Immature natural killer cell (primary cell): Measurements from ENCODE around the gene NEDD4. TPM values are rescaled to one million over a fixed set of nuclear protein-coding genes. Genes with fewer than 3 reads are reported as not detected.
A peak's percentile ranks its signal among the peaks of the same experiment; 100 is the strongest.
"Not testable (repeated sequence)": the region's sequence is repeated elsewhere in the genome, so short reads cannot be mapped to it uniquely, and the experiment has no call there.

Experiments used
- DNase-seq, 3 donors: peaks; one replicate each; pipeline ENCODE4 v3.0.0; 2022; ENCODE audit warnings: mixed read lengths in 1 of 3
- H3K27ac Mint-ChIP-seq, 6 donors: one replicate each; pipeline ENCODE4 v1.8.0; 2020; ENCODE audit warnings: mixed read lengths in 6 of 6, mild to moderate bottlenecking in 5 of 6, inconsistent platforms in 4 of 6, moderate library complexity in 3 of 6
- H3K27me3 Mint-ChIP-seq, 3 donors: one replicate each; pipeline ENCODE4 v1.8.0; 2020 to 2021; ENCODE audit warnings: low read depth in 3 of 3, mild to moderate bottlenecking in 3 of 3, mixed read lengths in 3 of 3, moderate library complexity in 3 of 3, inconsistent platforms in 1 of 3
- H3K36me3 Mint-ChIP-seq, 3 donors: one replicate each; pipeline ENCODE4 v1.8.0; 2020; ENCODE audit warnings: mixed read lengths in 3 of 3, inconsistent platforms in 2 of 3, mild to moderate bottlenecking in 2 of 3
- H3K4me1 Mint-ChIP-seq, 2 donors: one replicate each; pipeline ENCODE4 v1.8.0; 2020; ENCODE audit warnings: inconsistent platforms in 2 of 2, mild to moderate bottlenecking in 2 of 2, mixed read lengths in 2 of 2, moderate library complexity in 1 of 2
- H3K4me3 Mint-ChIP-seq, 5 donors: one replicate each; pipeline ENCODE4 v1.8.0; 2020; ENCODE audit warnings: mild to moderate bottlenecking in 5 of 5, mixed read lengths in 5 of 5, inconsistent platforms in 3 of 5, moderate library complexity in 3 of 5
- H3K9me3 Mint-ChIP-seq, 6 donors: one replicate each; pipeline ENCODE4 v1.8.0; 2020; ENCODE audit warnings: mild to moderate bottlenecking in 6 of 6, mixed read lengths in 6 of 6, inconsistent platforms in 4 of 6, moderate library complexity in 3 of 6
- polyA plus RNA-seq, 3 donors: library from polyadenylated mRNA; unstranded; fragments of 300-500 nt; fragmentation: Illumina TruSeq; gene quantifications; one replicate each; pipeline ENCODE4 v1.2.3, GENCODE V29; 2021

Gene NEDD4
- polyA plus RNA-seq, 3 donors from 2014 or later, result 3.2 to 5.1 (median 3.8) TPM

- peak; percentile 35 to 49 (median 38) for DNase-seq
- Mint-ChIP-seq H3K36me3 (peaks cover 0 to 22% (median 12%) of the 10 kb centered on the region in 3 donors), H3K27me3 (no peaks in the 10 kb centered on the region), H3K4me3 (no peak overlapping the region), H3K4me1 (no peaks in the 10 kb centered on the region), H3K27ac (no peak overlapping the region), H3K9me3 (no peaks in the 10 kb centered on the region)
Measured at GRCh38 chr15:55846116-55846707, 147.2 kb downstream of the NEDD4 start.

DNA sequence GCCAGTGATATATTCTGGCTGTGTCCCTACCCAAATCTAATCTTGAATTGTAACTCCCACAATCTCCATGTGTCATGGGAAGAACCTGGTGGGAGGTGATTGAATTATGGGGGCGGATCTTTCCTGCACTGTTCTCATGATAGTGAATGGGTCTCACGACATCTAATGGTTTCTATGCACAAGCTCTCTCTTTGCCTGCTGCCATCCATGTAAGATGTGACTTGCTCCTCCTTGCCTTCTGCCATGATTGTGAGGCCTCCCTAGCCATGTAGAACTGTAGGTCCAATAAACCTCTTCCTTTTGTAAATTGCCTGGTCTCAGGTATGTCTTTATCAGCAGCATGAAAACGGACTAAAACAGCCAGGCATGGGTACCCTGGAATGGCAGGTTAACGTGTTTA lies 150.5 kb downstream of the NEDD4 start:
- H3K36me3 Mint-ChIP-seq, result peaks cover 0 to 24% (median 11%) of the 10 kb centered on the region in 3 donors
- H3K4me3 Mint-ChIP-seq, H3K27me3 Mint-ChIP-seq, H3K27ac Mint-ChIP-seq, DNase-seq, H3K9me3 Mint-ChIP-seq, H3K4me1 Mint-ChIP-seq: not testable (repeated sequence)

- Mint-ChIP-seq H3K27me3 (peaks cover 0 to 1% (median 0%) of the 10 kb centered on the region in 3 donors), H3K9me3 (no peaks in the 10 kb centered on the region), H3K4me1 (no peaks in the 10 kb centered on the region), H3K4me3 (no peak overlapping the region), H3K36me3 (peaks cover 0 to 13% (median 5%) of the 10 kb centered on the region in 3 donors), H3K27ac (no peak overlapping the region)
- no peak for DNase-seq
Measured at GRCh38 chr15:55835866-55836265, 157.5 kb downstream of the NEDD4 start.

DNA sequence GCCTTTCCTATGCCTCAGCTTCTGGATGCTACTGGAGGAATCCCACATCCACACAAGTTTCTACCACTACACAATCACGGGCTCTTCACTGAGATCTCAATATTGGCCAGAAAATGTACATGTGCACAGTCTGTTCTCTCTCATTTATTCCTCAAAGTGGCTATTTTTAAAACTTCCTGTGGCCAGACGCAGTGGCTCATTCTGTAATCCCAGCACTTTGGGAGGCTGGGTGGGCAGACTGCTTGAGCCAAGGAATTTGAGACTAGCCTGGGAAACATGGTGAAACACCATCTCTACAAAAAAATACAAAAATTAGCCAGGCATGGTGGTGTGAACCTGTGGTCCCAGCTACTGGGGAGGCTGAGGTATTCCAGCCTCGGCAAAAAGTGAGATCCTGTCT lies 159.1 kb downstream of the NEDD4 start:
- Mint-ChIP-seq H3K9me3 (no peaks in the 10 kb centered on the region), H3K4me1 (peaks cover 7 to 10% of the 10 kb centered on the region in 2 donors), H3K27ac (no peak overlapping the region), H3K27me3 (peaks cover 0 to 1% (median 0%) of the 10 kb centered on the region in 3 donors), H3K36me3 (peaks cover 0 to 13% (median 5%) of the 10 kb centered on the region in 3 donors), H3K4me3 (no peak overlapping the region)
- DNase-seq, result no peak

DNA sequence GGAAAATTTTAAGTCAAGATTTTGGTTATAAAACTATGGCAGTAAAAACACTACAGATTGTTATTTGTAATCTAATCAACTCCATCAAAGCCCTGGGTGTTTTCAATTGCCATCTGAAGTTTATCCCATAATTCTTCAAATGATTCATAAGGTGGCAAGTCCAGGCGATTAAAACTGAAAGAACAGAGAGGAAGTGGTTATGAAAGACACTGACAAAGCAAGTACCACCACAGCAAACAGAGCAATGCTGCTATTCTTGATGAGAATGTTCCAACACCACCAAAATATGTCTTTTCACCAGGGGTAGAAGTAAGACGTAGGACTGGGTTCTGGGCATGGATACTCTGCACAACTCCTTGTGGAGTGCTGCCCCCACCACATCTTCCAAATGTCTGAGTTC lies 163.6 kb downstream of the NEDD4 start:
- peaks cover 0 to 4% (median 0%) of the 10 kb centered on the region in 3 donors for H3K27me3 Mint-ChIP-seq
- H3K4me3 Mint-ChIP-seq, result no peak overlapping the region
- peak overlapping the region in 1 of 6 donors; percentile 13 for H3K27ac Mint-ChIP-seq
- H3K9me3 Mint-ChIP-seq, result no peaks in the 10 kb centered on the region
- peaks cover 0 to 9% (median 5%) of the 10 kb centered on the region in 3 donors for H3K36me3 Mint-ChIP-seq
- peaks cover 7 to 10% of the 10 kb centered on the region in 2 donors for H3K4me1 Mint-ChIP-seq
- no peak for DNase-seq

GRCh38 chr15:55827955-55828354 lies 165.5 kb downstream of the NEDD4 start:
- Mint-ChIP-seq H3K36me3 (peaks cover 0 to 4% (median 0%) of the 10 kb centered on the region in 3 donors), H3K4me1 (peaks cover 7 to 10% of the 10 kb centered on the region in 2 donors), H3K27me3 (peaks cover 0 to 4% (median 0%) of the 10 kb centered on the region in 3 donors), H3K4me3 (no peak overlapping the region), H3K27ac (no peak overlapping the region), H3K9me3 (no peaks in the 10 kb centered on the region)
- DNase-seq, result no peak

- Mint-ChIP-seq H3K9me3 (no peaks in the 10 kb centered on the region), H3K36me3 (peaks cover 0 to 4% (median 0%) of the 10 kb centered on the region in 3 donors), H3K4me1 (peaks cover 7 to 10% of the 10 kb centered on the region in 2 donors), H3K27ac (no peak overlapping the region), H3K4me3 (no peak overlapping the region), H3K27me3 (peaks cover 0 to 4% (median 0%) of the 10 kb centered on the region in 3 donors)
- DNase-seq, result no peak
Measured at GRCh38 chr15:55827204-55827603, 166.2 kb downstream of the NEDD4 start.

DNA sequence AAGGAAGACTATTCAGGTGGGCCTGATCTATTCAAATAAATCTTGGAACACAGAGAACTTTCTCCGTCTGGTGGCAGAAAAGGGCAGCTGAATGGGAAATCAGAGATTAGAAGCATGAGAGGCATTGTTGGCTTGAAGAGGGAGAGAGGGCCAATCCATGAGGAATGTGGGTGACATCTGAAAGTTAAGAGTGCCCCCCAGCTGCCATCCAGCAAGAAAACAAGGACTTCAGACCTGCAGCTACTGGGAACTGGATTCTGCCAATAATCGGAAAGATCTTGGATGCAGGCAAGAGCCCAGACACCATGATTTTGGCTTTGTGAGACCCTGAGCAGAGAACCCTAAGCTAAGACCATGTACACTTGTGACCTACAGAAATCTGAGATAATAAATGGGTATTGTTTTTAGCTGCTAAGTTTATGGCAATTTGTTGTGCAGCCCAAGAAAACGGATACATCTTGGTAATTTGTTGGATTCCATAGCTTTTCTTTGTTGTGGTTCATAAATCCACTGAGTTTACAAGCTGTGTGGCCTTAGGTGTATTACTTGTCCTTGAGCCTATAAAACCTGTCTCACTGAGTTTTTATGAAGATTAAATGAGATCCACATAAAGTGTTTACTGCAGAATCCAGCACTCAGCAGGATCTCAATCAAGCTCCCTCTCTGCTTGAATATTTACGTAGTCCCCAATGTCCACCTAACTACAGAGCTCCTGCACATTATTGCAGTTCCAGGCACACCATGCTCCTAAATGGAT lies 168.4 kb downstream of the NEDD4 start:
- no peaks in the 10 kb centered on the region for H3K9me3 Mint-ChIP-seq
- no peak overlapping the region for H3K27ac Mint-ChIP-seq
- H3K27me3 Mint-ChIP-seq, result peaks cover 0 to 2% (median 0%) of the 10 kb centered on the region in 3 donors
- H3K4me1 Mint-ChIP-seq, result peaks cover 4 to 6% of the 10 kb centered on the region in 2 donors
- no peak for DNase-seq
- H3K4me3 Mint-ChIP-seq, result no peak overlapping the region
- H3K36me3 Mint-ChIP-seq, result no peaks in the 10 kb centered on the region

DNA sequence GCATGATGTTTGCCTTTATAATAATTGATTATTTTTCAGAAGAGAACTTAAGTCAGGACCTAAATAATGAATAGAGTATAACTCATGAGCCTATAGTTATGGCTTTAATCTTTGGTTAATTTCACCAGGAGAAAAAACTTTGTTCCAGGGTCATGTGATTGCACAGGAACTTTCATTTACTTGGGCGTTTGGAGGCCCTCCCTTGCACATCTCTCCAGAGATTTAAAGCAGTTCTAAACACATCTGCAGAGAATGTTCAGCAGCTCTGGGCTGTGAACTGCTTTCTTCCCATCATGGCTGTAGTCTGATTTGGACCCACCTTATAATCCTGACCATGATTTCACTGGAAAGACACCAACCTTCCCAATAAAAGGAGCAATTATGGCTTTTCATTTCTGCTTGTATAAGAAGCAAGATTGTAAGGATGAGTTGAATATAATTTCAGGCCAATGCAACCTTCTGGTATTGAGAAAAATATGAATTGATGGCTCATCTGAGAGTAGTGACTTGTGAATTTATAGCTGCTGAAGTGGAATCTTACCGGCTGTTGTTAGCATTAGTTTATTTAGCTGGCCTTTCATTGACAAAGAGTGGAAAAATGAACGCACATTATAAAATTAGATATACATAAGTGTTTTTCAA lies 169.6 kb downstream of the NEDD4 start:
- no peak for DNase-seq
- Mint-ChIP-seq H3K36me3 (no peaks in the 10 kb centered on the region), H3K4me1 (no peaks in the 10 kb centered on the region), H3K4me3 (no peak overlapping the region), H3K9me3 (no peaks in the 10 kb centered on the region), H3K27me3 (peaks cover 0 to 5% (median 0%) of the 10 kb centered on the region in 3 donors), H3K27ac (no peak overlapping the region)

GRCh38 chr15:55823191-55823670 lies 170.2 kb downstream of the NEDD4 start:
- DNase-seq, result no peak
- no peaks in the 10 kb centered on the region for H3K9me3 Mint-ChIP-seq
- peaks cover 0 to 5% (median 2%) of the 10 kb centered on the region in 3 donors for H3K27me3 Mint-ChIP-seq
- no peaks in the 10 kb centered on the region for H3K4me1 Mint-ChIP-seq
- H3K27ac Mint-ChIP-seq, result no peak overlapping the region
- no peak overlapping the region for H3K4me3 Mint-ChIP-seq
- H3K36me3 Mint-ChIP-seq, result no peaks in the 10 kb centered on the region

DNA sequence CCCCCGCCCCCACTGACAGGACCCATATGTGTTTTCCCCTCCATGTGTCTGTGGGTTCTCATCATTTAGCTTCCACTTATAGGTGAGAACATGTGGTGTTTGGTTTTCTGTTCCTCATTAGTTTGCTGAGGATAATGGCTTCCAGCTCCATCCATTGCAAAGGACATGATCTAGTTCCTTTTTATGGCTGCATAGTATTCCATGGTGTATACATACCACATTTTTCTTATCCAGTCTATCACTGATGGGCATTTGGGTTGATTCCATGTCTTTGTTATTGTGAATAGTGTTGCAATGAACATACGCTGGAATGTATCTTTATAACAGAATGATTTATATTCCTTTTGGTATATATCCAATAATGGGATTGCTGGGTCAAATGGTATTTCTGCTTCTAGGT lies 171.7 kb downstream of the NEDD4 start:
- DNase-seq, H3K4me1 Mint-ChIP-seq, H3K27me3 Mint-ChIP-seq, H3K9me3 Mint-ChIP-seq, H3K27ac Mint-ChIP-seq, H3K36me3 Mint-ChIP-seq, H3K4me3 Mint-ChIP-seq: not testable (repeated sequence)

GRCh38 chr15:55820043-55820442 lies 173.4 kb downstream of the NEDD4 start:
- no peak for DNase-seq
- no peaks in the 10 kb centered on the region for H3K9me3 Mint-ChIP-seq
- no peak overlapping the region for H3K27ac Mint-ChIP-seq
- H3K4me3 Mint-ChIP-seq, result no peak overlapping the region
- H3K36me3 Mint-ChIP-seq, result no peaks in the 10 kb centered on the region
- H3K4me1 Mint-ChIP-seq, result no peaks in the 10 kb centered on the region
- peaks cover 0 to 2% (median 2%) of the 10 kb centered on the region in 3 donors for H3K27me3 Mint-ChIP-seq

GRCh38 chr15:55819397-55820034 lies 173.9 kb downstream of the NEDD4 start:
- DNase-seq, result no peak
- H3K4me3 Mint-ChIP-seq, result no peak overlapping the region
- H3K9me3 Mint-ChIP-seq, result no peaks in the 10 kb centered on the region
- peaks cover 0 to 2% (median 2%) of the 10 kb centered on the region in 3 donors for H3K27me3 Mint-ChIP-seq
- no peaks in the 10 kb centered on the region for H3K4me1 Mint-ChIP-seq
- H3K36me3 Mint-ChIP-seq, result no peaks in the 10 kb centered on the region
- H3K27ac Mint-ChIP-seq, result no peak overlapping the region

GRCh38 chr15:55816017-55816416 lies 177.4 kb downstream of the NEDD4 start:
- Mint-ChIP-seq H3K27me3 (peaks cover 0 to 2% (median 2%) of the 10 kb centered on the region in 3 donors), H3K4me3 (no peak overlapping the region), H3K4me1 (no peaks in the 10 kb centered on the region), H3K27ac (no peak overlapping the region), H3K9me3 (no peaks in the 10 kb centered on the region), H3K36me3 (no peaks in the 10 kb centered on the region)
- DNase-seq, result no peak
